ENCODE results near the gene PBX4. TPM values are rescaled to one million over a fixed set of nuclear protein-coding genes. Genes with fewer than 3 reads are reported as not detected.

Gene PBX4
- total and polyA plus RNA-seq, 2 experiments from 2014 or later, result 3.2 to 4.3 TPM

DNA sequence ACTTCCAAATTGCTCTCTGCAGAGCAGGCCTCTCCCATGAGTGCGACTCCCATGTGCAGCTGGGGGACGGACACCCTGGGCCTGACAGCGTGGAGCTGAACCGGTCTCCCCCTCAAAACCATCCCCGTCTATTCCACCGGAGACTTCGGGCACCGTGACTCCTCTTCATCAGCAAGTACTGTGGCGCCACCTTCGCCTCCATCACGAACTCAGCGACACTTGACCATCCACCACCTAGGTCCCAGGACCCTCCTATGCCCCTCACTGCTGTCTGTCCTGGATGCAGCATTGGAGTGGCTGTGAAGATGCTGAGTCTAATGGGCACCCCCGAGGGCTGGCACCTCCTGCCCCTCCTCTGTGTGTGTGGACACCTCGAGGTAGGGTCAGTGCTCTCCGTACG lies 59.9 kb downstream of the PBX4 start:
- no peak overlapping the region for H3K4me2 ChIP-seq
- H4K20me1 ChIP-seq (ENCODE audit: insufficient read depth, poor library complexity, severe bottlenecking), result no peaks in the 10 kb centered on the region
- no peak for DNase-seq (ENCODE audit: low spot score)
- TF ChIP-seq EZH2 (IDR thresholded peaks at IDR 0.05; ENCODE audit: borderline replicate concordance), result no peak
- TF ChIP-seq, protein P1, sequence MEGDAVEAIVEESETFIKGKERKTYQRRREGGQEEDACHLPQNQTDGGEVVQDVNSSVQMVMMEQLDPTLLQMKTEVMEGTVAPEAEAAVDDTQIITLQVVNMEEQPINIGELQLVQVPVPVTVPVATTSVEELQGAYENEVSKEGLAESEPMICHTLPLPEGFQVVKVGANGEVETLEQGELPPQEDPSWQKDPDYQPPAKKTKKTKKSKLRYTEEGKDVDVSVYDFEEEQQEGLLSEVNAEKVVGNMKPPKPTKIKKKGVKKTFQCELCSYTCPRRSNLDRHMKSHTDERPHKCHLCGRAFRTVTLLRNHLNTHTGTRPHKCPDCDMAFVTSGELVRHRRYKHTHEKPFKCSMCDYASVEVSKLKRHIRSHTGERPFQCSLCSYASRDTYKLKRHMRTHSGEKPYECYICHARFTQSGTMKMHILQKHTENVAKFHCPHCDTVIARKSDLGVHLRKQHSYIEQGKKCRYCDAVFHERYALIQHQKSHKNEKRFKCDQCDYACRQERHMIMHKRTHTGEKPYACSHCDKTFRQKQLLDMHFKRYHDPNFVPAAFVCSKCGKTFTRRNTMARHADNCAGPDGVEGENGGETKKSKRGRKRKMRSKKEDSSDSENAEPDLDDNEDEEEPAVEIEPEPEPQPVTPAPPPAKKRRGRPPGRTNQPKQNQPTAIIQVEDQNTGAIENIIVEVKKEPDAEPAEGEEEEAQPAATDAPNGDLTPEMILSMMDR (IDR thresholded peaks at IDR 0.05; ENCODE audit: poor library complexity), result no peak
- TF ChIP-seq EZH2phosphoT487 (IDR thresholded peaks at IDR 0.05; ENCODE audit: low read depth, severe bottlenecking, unreplicated experiment), result no peak
- no peaks in the 10 kb centered on the region for H3K4me1 ChIP-seq (ENCODE audit: insufficient read depth)
- 94% methylated on average over 16 of the region's 16 CpGs for WGBS (ENCODE audit: low lambda C conversion rate, missing lambda C conversion rate)
- H2AFZ ChIP-seq, result no peak overlapping the region
- no peaks in the 10 kb centered on the region for H3K27me3 ChIP-seq
- H3K27ac ChIP-seq, result no peak overlapping the region
- no peaks in the 10 kb centered on the region for H3K9me2 ChIP-seq (replicated peaks; ENCODE audit: insufficient read depth)
- no peak overlapping the region for H3K4me3 ChIP-seq
- no peaks in the 10 kb centered on the region for H3K36me3 ChIP-seq (replicated peaks; ENCODE audit: insufficient read depth, low read depth)
- no peaks in the 10 kb centered on the region for H3K79me2 ChIP-seq
- H3K9me3 ChIP-seq (ENCODE audit: low read depth), result no peaks in the 10 kb centered on the region

DNA sequence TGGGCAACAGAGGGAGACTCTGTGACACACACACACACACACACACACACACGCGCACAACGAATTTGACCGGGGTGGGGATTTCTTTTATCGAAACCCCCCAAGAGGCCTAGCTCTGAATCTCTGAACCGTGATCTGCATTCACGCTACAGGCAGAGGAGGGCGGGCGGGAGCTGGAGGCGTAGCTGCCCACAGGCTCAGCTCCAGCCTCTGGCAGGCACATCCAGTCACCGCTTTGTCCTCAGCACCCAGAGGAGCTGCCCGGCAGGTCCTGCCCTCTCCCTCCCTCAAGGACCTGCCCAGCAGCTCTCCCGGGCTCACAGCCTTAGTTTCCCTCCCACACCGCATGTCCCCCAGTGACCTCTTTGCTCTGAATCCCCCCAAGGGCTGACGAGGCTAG lies 60.4 kb downstream of the PBX4 start:
- H3K4me3 ChIP-seq, result no peak overlapping the region
- no peaks in the 10 kb centered on the region for H4K20me1 ChIP-seq (ENCODE audit: insufficient read depth, poor library complexity, severe bottlenecking)
- no peaks in the 10 kb centered on the region for H3K9me2 ChIP-seq (replicated peaks; ENCODE audit: insufficient read depth)
- H3K79me2 ChIP-seq, result no peaks in the 10 kb centered on the region
- TF ChIP-seq, protein P1 (IDR thresholded peaks at IDR 0.05; ENCODE audit: poor library complexity), result no peak
- TF ChIP-seq EZH2phosphoT487 (IDR thresholded peaks at IDR 0.05; ENCODE audit: low read depth, severe bottlenecking, unreplicated experiment) (no peak), EZH2 (IDR thresholded peaks at IDR 0.05; ENCODE audit: borderline replicate concordance) (no peak)
- no peak overlapping the region for H3K4me2 ChIP-seq
- 93% methylated on average over 14 of the region's 15 CpGs for WGBS (ENCODE audit: low lambda C conversion rate, missing lambda C conversion rate)
- H3K4me1 ChIP-seq (ENCODE audit: insufficient read depth), result no peaks in the 10 kb centered on the region
- no peak overlapping the region for H2AFZ ChIP-seq
- H3K27me3 ChIP-seq, result no peaks in the 10 kb centered on the region
- no peak overlapping the region for H3K27ac ChIP-seq
- DNase-seq (ENCODE audit: low spot score), result no peak
- no peaks in the 10 kb centered on the region for H3K9me3 ChIP-seq (ENCODE audit: low read depth)
- no peaks in the 10 kb centered on the region for H3K36me3 ChIP-seq (replicated peaks; ENCODE audit: insufficient read depth, low read depth)

DNA sequence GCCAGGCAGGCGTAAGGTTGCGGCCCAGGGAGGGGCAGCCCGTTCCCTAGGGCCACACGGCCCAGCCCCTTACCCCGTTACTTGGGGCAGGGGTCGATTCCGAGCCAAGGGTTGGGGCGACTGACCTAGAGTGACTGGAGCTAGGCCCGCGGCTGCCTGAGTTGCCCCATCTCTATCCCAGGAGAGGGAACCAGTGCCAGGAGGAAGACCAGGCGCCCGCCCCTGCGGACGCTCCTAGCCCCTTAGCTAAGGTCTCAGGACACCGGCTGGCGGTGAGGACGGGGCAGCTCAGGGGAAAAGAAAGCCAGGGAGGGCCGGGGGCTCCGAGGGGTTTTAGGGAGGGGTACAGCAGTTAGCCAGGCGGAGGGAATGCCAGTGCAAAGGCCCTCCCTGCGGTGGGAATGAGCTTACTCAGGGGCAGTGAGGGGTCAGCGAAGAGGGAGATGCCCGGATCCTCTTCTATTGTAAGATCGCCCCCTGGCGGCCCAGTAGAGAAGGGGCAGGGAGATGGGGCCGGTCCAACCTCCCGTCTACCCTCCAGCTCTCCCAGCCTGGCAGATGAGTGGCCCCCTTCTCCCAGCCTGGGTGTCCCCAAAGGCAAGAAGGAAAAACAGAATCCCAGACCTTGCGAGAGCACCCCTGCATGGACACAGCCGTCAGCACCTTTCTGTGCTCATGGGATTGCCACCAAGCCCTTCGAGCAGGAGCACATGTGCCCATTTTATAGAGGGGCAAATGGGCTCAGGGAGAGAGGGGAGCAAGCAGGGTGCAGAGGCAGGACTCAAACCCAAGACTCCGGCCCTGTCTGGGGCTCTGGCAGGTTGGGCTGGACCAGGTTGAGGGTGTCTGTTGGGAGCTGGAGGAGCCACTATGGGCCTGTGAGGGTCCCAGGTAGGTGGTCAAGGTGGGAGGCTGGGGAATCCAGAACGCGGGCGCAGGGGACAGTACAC lies 64.1 kb downstream of the PBX4 start:
- no peak overlapping the region for H2AFZ ChIP-seq
- no peaks in the 10 kb centered on the region for H3K79me2 ChIP-seq
- no peaks in the 10 kb centered on the region for H3K36me3 ChIP-seq (replicated peaks; ENCODE audit: insufficient read depth, low read depth)
- no peak overlapping the region for H3K4me2 ChIP-seq
- no peaks in the 10 kb centered on the region for H3K9me3 ChIP-seq (ENCODE audit: low read depth)
- DNase-seq (ENCODE audit: low spot score), result peak; percentile 53
- no peak for TF ChIP-seq EZH2phosphoT487 (IDR thresholded peaks at IDR 0.05; ENCODE audit: low read depth, severe bottlenecking, unreplicated experiment)
- TF ChIP-seq EZH2 (IDR thresholded peaks at IDR 0.05; ENCODE audit: borderline replicate concordance), result no peak
- TF ChIP-seq, protein P1 (IDR thresholded peaks at IDR 0.05; ENCODE audit: poor library complexity), result peak; percentile 50
- H4K20me1 ChIP-seq (ENCODE audit: insufficient read depth, poor library complexity, severe bottlenecking), result no peaks in the 10 kb centered on the region
- WGBS (ENCODE audit: low lambda C conversion rate, missing lambda C conversion rate), result 77% methylated on average over 32 of the region's 34 CpGs
- no peak overlapping the region for H3K27ac ChIP-seq
- peaks cover 7% of the 10 kb centered on the region for H3K4me1 ChIP-seq (ENCODE audit: insufficient read depth)
- H3K4me3 ChIP-seq, result no peak overlapping the region
- H3K27me3 ChIP-seq, result no peaks in the 10 kb centered on the region
- H3K9me2 ChIP-seq (replicated peaks; ENCODE audit: insufficient read depth), result no peaks in the 10 kb centered on the region

All from hepatocyte (in vitro differentiated cells).